H9 (cell line): ENCODE results near the gene ZNF358. TPM values are rescaled to one million over a fixed set of nuclear protein-coding genes. Genes with fewer than 3 reads are reported as not detected.

ENCODE experiments used
- DNase-seq: peaks from one replicate; pipeline ENCODE4 v3.0.0-alpha.2; 2017
- H2AFZ ChIP-seq: one replicate; pipeline ENCODE4 v1.6.1; 2013; ENCODE audit warnings: mild to moderate bottlenecking, low read length, control low read depth, moderate library complexity
- H2AK5ac ChIP-seq: 2 replicates; pipeline ENCODE4 v1.6.1; 2013; ENCODE audit warnings: low read length, control low read depth, mixed read lengths; ENCODE audit not compliant: insufficient read length
- H2BK120ac ChIP-seq: one replicate; pipeline ENCODE4 v1.6.1; 2013; ENCODE audit warnings: low read depth, mild to moderate bottlenecking, low read length, control low read depth, inconsistent platforms; ENCODE audit not compliant: poor library complexity, severe bottlenecking
- H2BK12ac ChIP-seq: 2 replicates; pipeline ENCODE4 v1.6.1; 2013; ENCODE audit warnings: low read length, control low read depth, mixed read lengths, low read depth; ENCODE audit not compliant: insufficient read length
- H2BK15ac ChIP-seq: 2 replicates; pipeline ENCODE4 v1.6.1; 2013; ENCODE audit warnings: low read depth, low read length, control low read depth
- H2BK20ac ChIP-seq: one replicate; pipeline ENCODE4 v1.6.1; 2013; ENCODE audit warnings: low read depth, mild to moderate bottlenecking, low read length, control low read depth, inconsistent platforms; ENCODE audit not compliant: poor library complexity, severe bottlenecking
- H2BK5ac ChIP-seq: 2 replicates; pipeline ENCODE4 v1.6.1; 2013; ENCODE audit warnings: low read length, control low read depth, mixed read lengths; ENCODE audit not compliant: insufficient read length
- H3K14ac ChIP-seq: 2 replicates; pipeline ENCODE4 v1.6.1; 2013; ENCODE audit warnings: low read length, control low read depth; ENCODE audit not compliant: insufficient read depth
- H3K18ac ChIP-seq: 2 replicates; pipeline ENCODE4 v1.6.1; 2013; ENCODE audit warnings: low read depth, mild to moderate bottlenecking, mixed read lengths, low read length, control low read depth; ENCODE audit not compliant: insufficient read length
- H3K23ac ChIP-seq: 2 replicates; pipeline ENCODE4 v1.6.1; 2013; ENCODE audit warnings: low read length, control low read depth, mixed read lengths, low read depth; ENCODE audit not compliant: insufficient read length
- H3K23me2 ChIP-seq: 2 replicates; pipeline ENCODE4 v1.6.1; 2013; ENCODE audit warnings: low read depth, mild to moderate bottlenecking, mixed read lengths, low read length, control low read depth; ENCODE audit not compliant: insufficient read length, poor library complexity, severe bottlenecking
- H3K27ac ChIP-seq: 2 replicates; pipeline ENCODE4 v1.5.1; 2013; ENCODE audit warnings: low read length, control low read depth, mixed read lengths, low read depth; ENCODE audit not compliant: insufficient read length
- H3K27me3 ChIP-seq: 2 replicates; pipeline ENCODE4 v1.6.1; 2013; ENCODE audit warnings: low read length, control low read depth, inconsistent platforms; ENCODE audit not compliant: insufficient read depth
- H3K4ac ChIP-seq: 2 replicates; pipeline ENCODE4 v1.6.1; 2013; ENCODE audit warnings: low read depth, mild to moderate bottlenecking, control low read depth, inconsistent platforms, low read length, moderate library complexity
- H3K4me1 ChIP-seq: 2 replicates; pipeline ENCODE4 v1.6.1; 2013; ENCODE audit warnings: low read length, control low read depth, inconsistent platforms; ENCODE audit not compliant: insufficient read depth
- H3K4me2 ChIP-seq: 2 replicates; pipeline ENCODE4 v1.6.1; 2013; ENCODE audit warnings: low read length, control low read depth, mixed read lengths; ENCODE audit not compliant: insufficient read length, insufficient read depth
- H3K56ac ChIP-seq: 2 replicates; pipeline ENCODE4 v1.6.1; 2013; ENCODE audit warnings: low read depth, mild to moderate bottlenecking, mixed read lengths, low read length, control low read depth; ENCODE audit not compliant: insufficient read length
- H3K79me1 ChIP-seq: 2 replicates; pipeline ENCODE4 v1.6.1; 2013; ENCODE audit warnings: low read depth, mild to moderate bottlenecking, moderate library complexity, low read length, control low read depth, inconsistent platforms; ENCODE audit not compliant: insufficient read depth, poor library complexity, severe bottlenecking
- H3K79me2 ChIP-seq: 2 replicates; pipeline ENCODE4 v1.6.1; 2013; ENCODE audit warnings: low read length, control low read depth, inconsistent platforms; ENCODE audit not compliant: insufficient read depth
- H3K9ac ChIP-seq: 2 replicates; pipeline ENCODE4 v1.6.1; 2013; ENCODE audit warnings: low read length, control low read depth, mixed read lengths; ENCODE audit not compliant: insufficient read length; ENCODE audit errors: extremely low read depth
- H3K9me3 ChIP-seq: one replicate; pipeline ENCODE4 v1.6.1; 2013; ENCODE audit warnings: low read depth, low read length, inconsistent platforms; ENCODE audit not compliant: control insufficient read depth
- H3T11ph ChIP-seq: one replicate; pipeline ENCODE4 v1.6.1; 2013; ENCODE audit warnings: mild to moderate bottlenecking, low read length, control low read depth, inconsistent platforms
- H4K20me1 ChIP-seq: one replicate; pipeline ENCODE4 v1.6.1; 2013; ENCODE audit not compliant: control insufficient read depth, insufficient read length, insufficient read depth
- H4K5ac ChIP-seq: 2 replicates; pipeline ENCODE4 v1.6.1; 2013; ENCODE audit warnings: low read depth, mild to moderate bottlenecking, mixed read lengths, low read length, control low read depth; ENCODE audit not compliant: insufficient read length
- H4K8ac ChIP-seq: replicated peaks from 2 replicates; pipeline ENCODE4 v1.6.1; 2013; ENCODE audit warnings: low read length, control low read depth, mixed read lengths, low read depth; ENCODE audit not compliant: insufficient read length
- H4K91ac ChIP-seq: 2 replicates; pipeline ENCODE4 v1.6.1; 2013; ENCODE audit warnings: low read depth, mild to moderate bottlenecking, moderate library complexity, mixed read lengths, low read length, control low read depth; ENCODE audit not compliant: insufficient read length
- H3K27ac Mint-ChIP-seq, 3 experiments: 2 replicates in 2 of 3; 3 replicates in 1 of 3; pipeline ENCODE4 v1.8.0; 2020 to 2021; ENCODE audit warnings: mixed read lengths in 3 of 3, mild to moderate bottlenecking in 1 of 3, moderate library complexity in 1 of 3
- H3K27me3 Mint-ChIP-seq: 2 replicates; pipeline ENCODE4 v1.8.0; 2021; ENCODE audit warnings: low read depth, mild to moderate bottlenecking, moderate library complexity, mixed read lengths
- H3K36me3 Mint-ChIP-seq, 3 experiments: 2 replicates in 2 of 3; 3 replicates in 1 of 3; pipeline ENCODE4 v1.8.0; 2020 to 2021; ENCODE audit warnings: low read depth in 3 of 3, mixed read lengths in 3 of 3; ENCODE audit not compliant: insufficient read depth in 1 of 3
- H3K4me1 Mint-ChIP-seq, 2 experiments: 2 replicates each; pipeline ENCODE4 v1.8.0; 2020; ENCODE audit warnings: mixed read lengths in 2 of 2
- H3K4me3 Mint-ChIP-seq, 2 experiments: 2 replicates in 1 of 2; 3 replicates in 1 of 2; pipeline ENCODE4 v1.8.0; 2020 to 2021; ENCODE audit warnings: mild to moderate bottlenecking in 2 of 2, mixed read lengths in 2 of 2, moderate library complexity in 1 of 2
- H3K9me3 Mint-ChIP-seq, 2 experiments: 2 replicates in 1 of 2; 3 replicates in 1 of 2; pipeline ENCODE4 v1.8.0; 2020; ENCODE audit warnings: mild to moderate bottlenecking in 2 of 2, mixed read lengths in 2 of 2, moderate library complexity in 1 of 2
- CTCF ChIP-seq: fragments of 200-600 bp; sonication (generic); conservative IDR thresholded peaks from 3 replicates; pipeline ENCODE4 v1.8.0; 2021; ENCODE audit warnings: antibody characterized with exemption, mild to moderate bottlenecking
- WGBS: extraction: QIAGEN DNeasy Blood & Tissue Kit; methylation state at CpG from one replicate; pipeline ENCODE4 v1.1.7; 2013; ENCODE audit warnings: missing lambda C conversion rate, low lambda C conversion rate, mixed read lengths; ENCODE audit not compliant: insufficient read length; ENCODE audit errors: extremely low coverage; 5-methylcytosine and 5-hydroxymethylcytosine counted together
- total RNA-seq: library from RNA; stranded (reverse); gene quantifications from 2 replicates; pipeline ENCODE4 v1.2.1, GENCODE V29; 2021

Gene ZNF358
- total RNA-seq, 1 experiment from 2014 or later, result 40.5 TPM

DNA sequence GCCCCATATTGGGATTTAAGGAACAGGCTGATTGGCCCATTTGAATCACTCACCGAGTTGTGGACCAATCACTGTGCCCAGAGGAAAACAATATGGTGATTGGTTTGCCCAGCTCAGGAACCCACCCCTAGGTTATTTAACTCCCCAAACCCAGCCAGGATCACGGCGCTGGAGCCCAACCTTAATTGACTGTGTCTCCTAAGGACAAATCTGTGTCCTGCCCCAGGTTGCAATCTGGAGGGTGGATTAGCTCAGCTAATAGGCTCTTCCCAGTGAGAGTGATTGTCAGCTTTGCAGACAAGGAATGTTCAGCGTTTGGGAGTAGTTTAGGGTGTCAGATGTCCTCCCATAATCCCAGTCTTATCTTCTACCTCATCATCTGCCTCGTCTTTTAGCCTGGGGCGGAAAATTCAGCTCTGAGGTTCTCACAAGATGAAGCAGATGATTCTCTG is 3.5 kb upstream of the ZNF358 start:
- no peak for DNase-seq
- no peak overlapping the region for H2BK120ac ChIP-seq
- no peaks in the 10 kb centered on the region for H3K36me3 Mint-ChIP-seq

More for the DNA sequence above, 3.5 kb upstream of the ZNF358 start:
- no peak for TF ChIP-seq CTCF
- no peaks in the 10 kb centered on the region for H3K9me3 ChIP-seq
- no peak overlapping the region for H4K8ac ChIP-seq
- no peak overlapping the region for H3T11ph ChIP-seq
- WGBS, result no CpG with 5 or more reads among the region's 6 CpGs
- no peaks in the 10 kb centered on the region for H4K20me1 ChIP-seq
- H3K14ac ChIP-seq, result no peak overlapping the region
- no peaks in the 10 kb centered on the region for H3K79me1 ChIP-seq
- no peak overlapping the region for H3K9ac ChIP-seq
- H2BK15ac ChIP-seq, result no peak overlapping the region
- no peak overlapping the region for H2AFZ ChIP-seq
- Mint-ChIP-seq H3K27ac (no peak overlapping the region), H3K27me3 (peaks cover 14% of the 10 kb centered on the region), H3K9me3 (no peaks in the 10 kb centered on the region; a peak in 1 of 5 replicates), H3K4me3 (no peak overlapping the region), H3K4me1 (peaks cover 19 to 32% of the 10 kb centered on the region in 2 experiments)
- H4K5ac ChIP-seq, result no peak overlapping the region
- no peak overlapping the region for H2AK5ac ChIP-seq
- H3K27me3 ChIP-seq, result no peaks in the 10 kb centered on the region
- H3K23me2 ChIP-seq, result peaks cover 8% of the 10 kb centered on the region
- no peak overlapping the region for H4K91ac ChIP-seq
- H3K56ac ChIP-seq, result no peak overlapping the region
- 0 out of 2 replicates have a peak, but pooled peaks cover 2% of the 10 kb centered on the region for H3K79me2 ChIP-seq
- H3K18ac ChIP-seq, result no peak overlapping the region
- no peak overlapping the region for H3K23ac ChIP-seq
- peaks cover 4% of the 10 kb centered on the region; the same call in 1 of the 2 replicates for H3K4me1 ChIP-seq
- H3K4ac ChIP-seq, result no peak overlapping the region
- no peak overlapping the region for H2BK12ac ChIP-seq
- H3K4me2 ChIP-seq, result no peak overlapping the region
- no peak overlapping the region for H3K27ac ChIP-seq
- no peak overlapping the region for H2BK5ac ChIP-seq
- H2BK20ac ChIP-seq, result no peak overlapping the region
